ENCODE results near the gene CTBP2. TPM values are rescaled to one million over a fixed set of nuclear protein-coding genes. Genes with fewer than 3 reads are reported as not detected.

The CTBP2 gene
- total and polyA plus RNA-seq, 10 donors = 6.7 to 74.4 (median 40.1) TPM

DNA sequence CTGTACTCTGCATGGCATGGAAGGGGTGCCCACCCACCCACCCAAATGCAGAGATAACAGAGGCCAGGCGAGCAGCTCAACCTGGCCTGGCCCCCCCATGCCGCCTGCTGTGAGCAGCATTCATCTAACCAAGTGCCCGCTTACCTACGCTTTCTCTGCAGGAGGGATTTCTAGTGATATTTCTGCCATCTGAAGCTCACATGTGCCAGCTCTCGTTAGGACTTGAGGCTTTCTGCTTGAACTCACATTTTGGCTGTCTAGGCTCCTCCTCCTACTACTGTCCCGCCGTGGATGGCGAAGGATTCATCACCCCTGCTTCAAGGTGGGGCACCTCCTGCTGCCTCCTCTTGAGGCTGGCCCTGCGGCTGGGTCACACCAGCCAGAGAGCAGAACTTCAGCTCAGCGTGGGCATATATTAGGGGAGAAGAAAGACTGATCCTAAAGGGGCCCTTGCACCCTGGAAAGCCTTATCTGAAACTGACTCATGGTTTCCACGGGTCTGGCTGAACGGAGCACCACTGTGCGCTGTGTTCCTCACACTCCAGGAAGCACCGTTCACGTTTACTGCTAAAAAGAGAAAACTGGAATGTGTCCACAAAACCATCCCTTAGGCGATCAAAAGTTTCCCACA is 45.5 kb downstream of the CTBP2 start:
- H3K4me3 ChIP-seq = no peak overlapping the region
- TF ChIP-seq, protein P1, sequence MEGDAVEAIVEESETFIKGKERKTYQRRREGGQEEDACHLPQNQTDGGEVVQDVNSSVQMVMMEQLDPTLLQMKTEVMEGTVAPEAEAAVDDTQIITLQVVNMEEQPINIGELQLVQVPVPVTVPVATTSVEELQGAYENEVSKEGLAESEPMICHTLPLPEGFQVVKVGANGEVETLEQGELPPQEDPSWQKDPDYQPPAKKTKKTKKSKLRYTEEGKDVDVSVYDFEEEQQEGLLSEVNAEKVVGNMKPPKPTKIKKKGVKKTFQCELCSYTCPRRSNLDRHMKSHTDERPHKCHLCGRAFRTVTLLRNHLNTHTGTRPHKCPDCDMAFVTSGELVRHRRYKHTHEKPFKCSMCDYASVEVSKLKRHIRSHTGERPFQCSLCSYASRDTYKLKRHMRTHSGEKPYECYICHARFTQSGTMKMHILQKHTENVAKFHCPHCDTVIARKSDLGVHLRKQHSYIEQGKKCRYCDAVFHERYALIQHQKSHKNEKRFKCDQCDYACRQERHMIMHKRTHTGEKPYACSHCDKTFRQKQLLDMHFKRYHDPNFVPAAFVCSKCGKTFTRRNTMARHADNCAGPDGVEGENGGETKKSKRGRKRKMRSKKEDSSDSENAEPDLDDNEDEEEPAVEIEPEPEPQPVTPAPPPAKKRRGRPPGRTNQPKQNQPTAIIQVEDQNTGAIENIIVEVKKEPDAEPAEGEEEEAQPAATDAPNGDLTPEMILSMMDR (IDR thresholded peaks at IDR 0.05 in 8 of 11, conservative IDR thresholded peaks at IDR 0.05 in 3 of 11) = no peak
- TF ChIP-seq POLR2AphosphoS5 (IDR thresholded peaks at IDR 0.05) (no peak), POLR2A (IDR thresholded peaks at IDR 0.05) (no peak)
- DNase-seq = no peak
- 83 to 90% (median 84%) methylated on average over 15 to 16 of the region's 16 CpGs for WGBS, 5 donors
- H3K4me1 ChIP-seq = peaks cover 9 to 84% (median 49%) of the 10 kb centered on the region in 6 donors
- H3K27ac ChIP-seq = peak overlapping the region in 1 of 8 donors; percentile 29
- H3K36me3 ChIP-seq = peaks cover 0 to 6% (median 0%) of the 10 kb centered on the region in 6 donors
- no peaks in the 10 kb centered on the region for H3K9me3 ChIP-seq
- intact Hi-C loops (cut with DNase I; ENCODE audit: low total_unique reads) = no loop called here
- no peaks in the 10 kb centered on the region for H3K27me3 ChIP-seq (replicated peaks in 1 of 7)

DNA sequence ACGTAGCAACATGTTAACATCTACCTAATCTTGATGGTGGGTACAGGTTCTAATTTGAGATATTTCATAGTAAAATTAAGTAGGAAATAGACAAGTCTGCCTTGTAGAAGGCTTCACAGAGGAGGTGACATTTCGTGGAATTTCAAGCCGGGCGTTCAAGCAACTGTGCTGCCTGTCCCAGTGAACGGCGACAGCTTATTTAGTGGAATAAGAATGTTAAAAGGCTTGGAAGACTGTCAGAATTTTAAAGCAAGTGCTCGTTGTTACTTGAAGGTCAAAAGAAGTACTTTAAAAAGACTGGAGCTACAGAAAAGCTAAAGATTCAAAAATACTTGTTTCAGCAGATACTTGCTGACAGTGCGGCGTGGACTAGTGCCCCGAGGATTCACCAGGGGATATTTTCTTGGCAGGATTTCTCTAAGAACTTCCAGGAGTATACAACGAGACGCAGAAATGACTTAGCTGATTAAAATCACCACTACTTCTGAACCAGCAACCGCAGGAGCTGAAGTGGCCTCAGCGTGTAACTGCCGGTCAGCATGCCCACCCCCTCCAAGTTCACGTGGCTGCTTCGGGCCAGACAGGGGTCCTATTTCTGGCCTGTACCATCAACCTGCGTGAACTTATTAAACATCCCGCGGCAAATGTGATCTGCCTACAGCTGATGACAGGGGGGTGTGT is 46.5 kb downstream of the CTBP2 start:
- intact Hi-C loops (cut with DNase I; ENCODE audit: low total_unique reads) = no loop called here
- no peak for DNase-seq
- peaks cover 0 to 17% (median under 1%) of the 10 kb centered on the region in 6 donors for H3K36me3 ChIP-seq
- no peaks in the 10 kb centered on the region for H3K9me3 ChIP-seq
- no peaks in the 10 kb centered on the region for H3K27me3 ChIP-seq (replicated peaks in 1 of 7)
- H3K27ac ChIP-seq = peak overlapping the region in 4 of 8 donors; percentile 13 to 29 (median 25)
- no peak overlapping the region for H3K4me3 ChIP-seq
- H3K4me1 ChIP-seq = peaks cover 9 to 73% (median 41%) of the 10 kb centered on the region in 6 donors
- WGBS, 5 donors = 63 to 82% (median 78%) methylated on average over 17 to 20 of the region's 20 CpGs
- TF ChIP-seq, protein P1 (IDR thresholded peaks at IDR 0.05 in 8 of 11, conservative IDR thresholded peaks at IDR 0.05 in 3 of 11) = no peak
- no peak for TF ChIP-seq POLR2A (IDR thresholded peaks at IDR 0.05)
- no peak for TF ChIP-seq POLR2AphosphoS5 (IDR thresholded peaks at IDR 0.05)

DNA sequence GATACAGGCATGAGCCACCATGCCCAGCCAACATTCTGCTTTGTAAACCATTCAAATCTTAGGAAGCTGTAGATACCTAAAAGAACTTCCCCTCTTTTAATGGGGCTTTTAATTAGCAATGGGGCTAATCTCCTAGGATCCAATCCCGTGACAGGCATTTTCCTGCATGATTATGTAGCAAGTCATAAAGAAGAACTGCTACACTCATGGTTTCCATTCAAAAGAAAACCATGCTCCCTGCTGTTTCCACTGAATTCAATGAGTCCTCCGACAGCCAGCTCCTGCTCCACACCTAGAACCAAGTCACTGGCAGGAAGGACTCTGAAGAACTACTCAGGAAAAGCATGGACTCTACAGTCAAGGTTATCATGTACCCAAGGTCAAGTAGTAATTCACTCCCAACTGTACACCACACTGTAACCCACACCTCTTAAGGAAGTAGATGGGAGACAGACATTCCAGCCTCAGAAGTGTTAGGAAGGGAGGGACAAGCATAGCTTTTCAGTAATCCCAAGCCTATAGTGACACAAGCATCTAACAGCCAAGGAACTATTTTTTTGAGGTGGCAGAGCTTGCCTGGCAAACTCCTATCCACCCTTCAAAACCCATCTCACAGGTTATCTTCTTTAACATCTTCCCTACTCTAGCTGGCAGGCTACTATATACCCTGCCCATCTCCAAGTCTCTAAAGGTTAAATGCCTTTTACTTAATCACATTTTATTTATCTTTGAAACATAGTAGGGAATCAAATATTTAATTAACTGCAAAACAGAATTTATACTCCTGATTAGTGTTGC is 47.5 kb downstream of the CTBP2 start:
- Histone ChIP-seq H3K27ac (peak overlapping the region in 2 of 8 donors; percentile 13 to 15), H3K4me1 (peaks cover 5 to 64% (median 36%) of the 10 kb centered on the region in 6 donors), H3K9me3 (peaks cover 0 to 6% (median 2%) of the 10 kb centered on the region in 8 donors), H3K36me3 (peaks cover 0 to 26% (median 4%) of the 10 kb centered on the region in 6 donors), H3K4me3 (no peak overlapping the region), H3K27me3 (replicated peaks in 1 of 7) (no peaks in the 10 kb centered on the region)
- TF ChIP-seq POLR2A (IDR thresholded peaks at IDR 0.05) = no peak
- TF ChIP-seq POLR2AphosphoS5 (IDR thresholded peaks at IDR 0.05) = no peak
- TF ChIP-seq, protein P1 (IDR thresholded peaks at IDR 0.05 in 8 of 11, conservative IDR thresholded peaks at IDR 0.05 in 3 of 11) = no peak
- WGBS, 5 donors = 60 to 79% (median 74%) methylated on average over 2 of the region's 2 CpGs
- no peak for DNase-seq
- intact Hi-C loops (cut with DNase I; ENCODE audit: low total_unique reads) = no loop called here

All from spleen (tissue), 11 donors.